ENCODE data around the gene CABLES1. TPM values are rescaled to one million over a fixed set of nuclear protein-coding genes. Genes with fewer than 3 reads are reported as not detected.

Gene CABLES1
- total RNA-seq, 3 donors from 2014 or later = 8.1 to 13.0 (median 11.6) TPM

GRCh38 chr18:23209796-23210195 lies 74.5 kb downstream of the CABLES1 start:
- Histone ChIP-seq H3K9me3 (no peaks in the 10 kb centered on the region), H3K36me3 (ENCODE audit: low read depth) (no peaks in the 10 kb centered on the region), H3K4me1 (ENCODE audit: low read depth) (no peaks in the 10 kb centered on the region), H3K4me3 (no peak overlapping the region)
- TF ChIP-seq CTCF (IDR thresholded peaks at IDR 0.05) = no peak
- intact Hi-C loops (cut with DNase I, micrococcal nuclease) = no loop called here
- DNase-seq (no peak), ATAC-seq (no peak)

- TF ChIP-seq CTCF (IDR thresholded peaks at IDR 0.05) = no peak
- DNase-seq (no peak), ATAC-seq (no peak)
- no peak overlapping the region for H3K4me3 ChIP-seq
- no peaks in the 10 kb centered on the region for H3K36me3 ChIP-seq (ENCODE audit: low read depth)
- H3K9me3 ChIP-seq = no peaks in the 10 kb centered on the region
- intact Hi-C loops (cut with DNase I, micrococcal nuclease) = no loop called here
- no peaks in the 10 kb centered on the region for H3K4me1 ChIP-seq (ENCODE audit: low read depth)
Measured at GRCh38 chr18:23210526-23210925, 75.2 kb downstream of the CABLES1 start.

- Histone ChIP-seq H3K9me3 (no peaks in the 10 kb centered on the region), H3K4me3 (no peak overlapping the region), H3K36me3 (ENCODE audit: low read depth) (no peaks in the 10 kb centered on the region), H3K4me1 (ENCODE audit: low read depth) (no peaks in the 10 kb centered on the region)
- TF ChIP-seq CTCF (IDR thresholded peaks at IDR 0.05) = no peak
- DNase-seq (no peak), ATAC-seq (no peak)
- intact Hi-C loops (cut with DNase I, micrococcal nuclease) = no loop called here
Measured at GRCh38 chr18:23211146-23211545, 75.9 kb downstream of the CABLES1 start.

GRCh38 chr18:23212161-23212560 lies 76.9 kb downstream of the CABLES1 start:
- ATAC-seq (no peak), DNase-seq (no peak)
- TF ChIP-seq CTCF (IDR thresholded peaks at IDR 0.05) = no peak
- Histone ChIP-seq H3K4me1 (ENCODE audit: low read depth) (no peaks in the 10 kb centered on the region), H3K9me3 (no peaks in the 10 kb centered on the region), H3K36me3 (ENCODE audit: low read depth) (no peaks in the 10 kb centered on the region), H3K4me3 (no peak overlapping the region)
- intact Hi-C loops (cut with DNase I, micrococcal nuclease) = no loop called here

GRCh38 chr18:23213200-23213599 lies 77.9 kb downstream of the CABLES1 start:
- TF ChIP-seq CTCF (IDR thresholded peaks at IDR 0.05) = no peak
- DNase-seq = no peak
- H3K36me3 ChIP-seq (ENCODE audit: low read depth) = no peaks in the 10 kb centered on the region
- H3K4me1 ChIP-seq (ENCODE audit: low read depth) = no peaks in the 10 kb centered on the region
- H3K4me3 ChIP-seq = no peak overlapping the region
- no peaks in the 10 kb centered on the region for H3K9me3 ChIP-seq
- intact Hi-C loops (cut with DNase I, micrococcal nuclease) = no loop called here
- ATAC-seq = no peak

- Histone ChIP-seq H3K36me3 (ENCODE audit: low read depth) (no peaks in the 10 kb centered on the region), H3K4me1 (ENCODE audit: low read depth) (no peaks in the 10 kb centered on the region), H3K9me3 (no peaks in the 10 kb centered on the region), H3K4me3 (no peak overlapping the region)
- no peak for ATAC-seq
- intact Hi-C loops (cut with DNase I, micrococcal nuclease) = no loop called here
- TF ChIP-seq CTCF (IDR thresholded peaks at IDR 0.05) = no peak
- no peak for DNase-seq
Measured at GRCh38 chr18:23217781-23218180, 82.5 kb downstream of the CABLES1 start.
